Stromal cell of bone marrow (primary cell): ENCODE data around the gene UBE2E2.
"Not testable (repeated sequence)": the region's sequence is repeated elsewhere in the genome, so short reads cannot be mapped to it uniquely, and the experiment has no call there.

Experiments
- DNase-seq: peaks from one replicate; pipeline ENCODE4 v3.0.0-alpha.2; 2012; ENCODE audit warnings: low read depth

Gene UBE2E2

GRCh38 chr3:23331141-23331935 lies 128.2 kb downstream of the UBE2E2 start:
- DNase-seq = no peak

- no peak for DNase-seq
Observed at GRCh38 chr3:23333633-23334032, 130.5 kb downstream of the UBE2E2 start.

- DNase-seq = not testable (repeated sequence)
Observed at GRCh38 chr3:23336853-23337252, 133.7 kb downstream of the UBE2E2 start.

- no peak for DNase-seq
Observed at GRCh38 chr3:23341147-23341838, 138.2 kb downstream of the UBE2E2 start.

- no peak for DNase-seq
Observed at GRCh38 chr3:23342343-23342742, 139.2 kb downstream of the UBE2E2 start.

- DNase-seq = no peak
Observed at GRCh38 chr3:23343509-23343908, 140.4 kb downstream of the UBE2E2 start.

- DNase-seq = no peak
Observed at GRCh38 chr3:23344886-23345285, 141.8 kb downstream of the UBE2E2 start.

- DNase-seq = not testable (repeated sequence)
Observed at GRCh38 chr3:23349444-23349843, 146.3 kb downstream of the UBE2E2 start.

GRCh38 chr3:23356169-23356568 lies 153.0 kb downstream of the UBE2E2 start:
- no peak for DNase-seq

- DNase-seq = no peak
Observed at GRCh38 chr3:23356923-23357322, 153.8 kb downstream of the UBE2E2 start.

- no peak for DNase-seq
Observed at GRCh38 chr3:23359116-23359515, 156.0 kb downstream of the UBE2E2 start.

GRCh38 chr3:23365066-23365465 lies 161.9 kb downstream of the UBE2E2 start:
- DNase-seq = no peak

GRCh38 chr3:23368731-23369130 lies 165.6 kb downstream of the UBE2E2 start:
- peak; percentile 5 for DNase-seq

GRCh38 chr3:23372285-23372684 lies 169.2 kb downstream of the UBE2E2 start:
- no peak for DNase-seq

- DNase-seq = no peak
Observed at GRCh38 chr3:23376516-23377248, 173.6 kb downstream of the UBE2E2 start.

- no peak for DNase-seq
Observed at GRCh38 chr3:23377928-23378672, 175.0 kb downstream of the UBE2E2 start.

GRCh38 chr3:23383875-23384274 lies 180.7 kb downstream of the UBE2E2 start:
- DNase-seq = no peak

GRCh38 chr3:23385327-23385726 lies 182.2 kb downstream of the UBE2E2 start:
- DNase-seq = no peak

GRCh38 chr3:23387286-23387918 lies 184.3 kb downstream of the UBE2E2 start:
- DNase-seq = no peak

GRCh38 chr3:23389089-23389488 lies 186.0 kb downstream of the UBE2E2 start:
- no peak for DNase-seq

GRCh38 chr3:23389686-23390085 lies 186.6 kb downstream of the UBE2E2 start:
- DNase-seq = no peak

- DNase-seq = no peak
Observed at GRCh38 chr3:23390446-23390845, 187.3 kb downstream of the UBE2E2 start.
